ENCODE data around the gene ADCYAP1R1.

ADCYAP1R1 gene

GRCh38 chr7:31069860-31070555, 17.9 kb downstream of the ADCYAP1R1 start:
- no peak for DNase-seq

GRCh38 chr7:31070991-31071644, 19.0 kb downstream of the ADCYAP1R1 start:
- DNase-seq = no peak

GRCh38 chr7:31071645-31072029, 19.5 kb downstream of the ADCYAP1R1 start:
- no peak for DNase-seq

GRCh38 chr7:31073326-31074119, 21.4 kb downstream of the ADCYAP1R1 start:
- DNase-seq = no peak

- no peak for DNase-seq
Observed at GRCh38 chr7:31074120-31074383, 21.9 kb downstream of the ADCYAP1R1 start.

- no peak for DNase-seq
Observed at GRCh38 chr7:31074403-31075085, 22.4 kb downstream of the ADCYAP1R1 start.

GRCh38 chr7:31075086-31075405, 22.9 kb downstream of the ADCYAP1R1 start:
- DNase-seq = no peak

- DNase-seq = no peak
Observed at GRCh38 chr7:31076051-31076450, 23.9 kb downstream of the ADCYAP1R1 start.

GRCh38 chr7:31076641-31077310, 24.7 kb downstream of the ADCYAP1R1 start:
- DNase-seq = no peak

- DNase-seq = no peak
Observed at GRCh38 chr7:31077484-31078362, 25.6 kb downstream of the ADCYAP1R1 start.

GRCh38 chr7:31078363-31078990, 26.4 kb downstream of the ADCYAP1R1 start:
- DNase-seq = no peak

GRCh38 chr7:31079126-31079823, 27.2 kb downstream of the ADCYAP1R1 start:
- DNase-seq = no peak

- no peak for DNase-seq
Observed at GRCh38 chr7:31079824-31080511, 27.9 kb downstream of the ADCYAP1R1 start.

GRCh38 chr7:31080763-31081162, 28.7 kb downstream of the ADCYAP1R1 start:
- no peak for DNase-seq

GRCh38 chr7:31082017-31082416, 29.9 kb downstream of the ADCYAP1R1 start:
- no peak for DNase-seq

- DNase-seq = no peak
Observed at GRCh38 chr7:31082447-31082846, 30.3 kb downstream of the ADCYAP1R1 start.

GRCh38 chr7:31083210-31083786, 31.2 kb downstream of the ADCYAP1R1 start:
- no peak for DNase-seq

- no peak for DNase-seq
Observed at GRCh38 chr7:31084226-31084625, 32.1 kb downstream of the ADCYAP1R1 start.

- no peak for DNase-seq
Observed at GRCh38 chr7:31087351-31087750, 35.2 kb downstream of the ADCYAP1R1 start.

GRCh38 chr7:31091924-31092434, 39.9 kb downstream of the ADCYAP1R1 start:
- DNase-seq = no peak
